ENCODE data around the gene ENPP4.
"Not testable (repeated sequence)": the region's sequence is repeated elsewhere in the genome, so short reads cannot be mapped to it uniquely, and the experiment has no call there.

Gene ENPP4

GRCh38 chr6:46149066-46149465 lies 19.3 kb downstream of the ENPP4 start:
- not testable (repeated sequence) for H3K4me3 Mint-ChIP-seq; H3K27me3 Mint-ChIP-seq; H3K4me1 Mint-ChIP-seq; H3K27ac Mint-ChIP-seq; H3K36me3 Mint-ChIP-seq (ENCODE audit: low read depth); H3K9me3 Mint-ChIP-seq; DNase-seq; ATAC-seq

DNA sequence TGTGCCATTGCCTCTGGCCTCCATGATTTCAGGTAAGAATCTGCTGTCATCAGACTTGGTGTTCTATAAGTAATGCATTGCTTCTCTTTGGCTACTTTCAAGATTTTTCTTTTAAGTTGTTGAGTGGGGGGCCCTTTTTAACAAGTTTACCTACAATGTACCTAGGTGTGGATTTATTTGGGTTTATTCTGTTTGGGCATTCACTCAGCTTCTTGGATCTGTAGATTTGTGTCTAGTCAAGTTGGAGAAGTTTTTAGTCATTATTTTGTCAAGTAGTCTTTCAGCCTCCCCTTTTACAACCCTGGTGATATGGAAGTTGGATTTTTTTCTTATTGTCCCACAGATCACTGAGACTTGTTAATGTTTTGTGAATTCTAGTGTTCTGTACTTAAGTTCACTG lies 26.9 kb downstream of the ENPP4 start:
- peaks cover 5% of the 10 kb centered on the region for H3K27me3 Mint-ChIP-seq
- H3K36me3 Mint-ChIP-seq (ENCODE audit: low read depth) = no peaks in the 10 kb centered on the region
- H3K4me1 Mint-ChIP-seq = no peaks in the 10 kb centered on the region
- H3K27ac Mint-ChIP-seq = no peak overlapping the region
- H3K4me3 Mint-ChIP-seq = no peak overlapping the region
- DNase-seq = no peak
- no peaks in the 10 kb centered on the region for H3K9me3 Mint-ChIP-seq
- ATAC-seq = no peak

DNA sequence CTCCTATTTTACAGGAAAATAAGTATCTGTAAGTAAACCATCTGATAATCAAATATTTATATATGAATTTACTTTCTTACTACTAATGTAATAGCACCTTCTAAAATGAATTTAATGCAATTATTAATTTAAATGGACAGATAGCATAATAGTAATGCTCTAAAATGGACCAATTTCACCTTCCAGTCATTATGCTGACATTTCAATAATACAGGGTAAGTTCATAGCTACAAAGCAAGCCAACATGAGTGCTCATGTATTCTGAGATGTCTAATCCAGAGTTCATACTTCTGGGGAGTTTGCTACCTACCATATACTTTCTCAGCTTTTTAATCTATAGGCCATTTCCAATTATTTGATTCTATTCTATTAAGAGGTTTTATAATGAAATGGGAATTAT lies 29.4 kb downstream of the ENPP4 start:
- ATAC-seq (no peak), DNase-seq (no peak)
- Mint-ChIP-seq H3K27ac (no peak overlapping the region), H3K36me3 (ENCODE audit: low read depth) (no peaks in the 10 kb centered on the region), H3K4me3 (no peak overlapping the region), H3K27me3 (peaks cover 5% of the 10 kb centered on the region), H3K9me3 (no peaks in the 10 kb centered on the region), H3K4me1 (no peaks in the 10 kb centered on the region)

- peaks cover 7% of the 10 kb centered on the region for H3K27me3 Mint-ChIP-seq
- no peak overlapping the region for H3K4me3 Mint-ChIP-seq
- no peaks in the 10 kb centered on the region for H3K36me3 Mint-ChIP-seq (ENCODE audit: low read depth)
- H3K4me1 Mint-ChIP-seq = no peaks in the 10 kb centered on the region
- H3K9me3 Mint-ChIP-seq = no peaks in the 10 kb centered on the region
- H3K27ac Mint-ChIP-seq = no peak overlapping the region
- no peak for DNase-seq
- no peak for ATAC-seq
Measured at GRCh38 chr6:46160102-46160501, 30.3 kb downstream of the ENPP4 start.

DNA sequence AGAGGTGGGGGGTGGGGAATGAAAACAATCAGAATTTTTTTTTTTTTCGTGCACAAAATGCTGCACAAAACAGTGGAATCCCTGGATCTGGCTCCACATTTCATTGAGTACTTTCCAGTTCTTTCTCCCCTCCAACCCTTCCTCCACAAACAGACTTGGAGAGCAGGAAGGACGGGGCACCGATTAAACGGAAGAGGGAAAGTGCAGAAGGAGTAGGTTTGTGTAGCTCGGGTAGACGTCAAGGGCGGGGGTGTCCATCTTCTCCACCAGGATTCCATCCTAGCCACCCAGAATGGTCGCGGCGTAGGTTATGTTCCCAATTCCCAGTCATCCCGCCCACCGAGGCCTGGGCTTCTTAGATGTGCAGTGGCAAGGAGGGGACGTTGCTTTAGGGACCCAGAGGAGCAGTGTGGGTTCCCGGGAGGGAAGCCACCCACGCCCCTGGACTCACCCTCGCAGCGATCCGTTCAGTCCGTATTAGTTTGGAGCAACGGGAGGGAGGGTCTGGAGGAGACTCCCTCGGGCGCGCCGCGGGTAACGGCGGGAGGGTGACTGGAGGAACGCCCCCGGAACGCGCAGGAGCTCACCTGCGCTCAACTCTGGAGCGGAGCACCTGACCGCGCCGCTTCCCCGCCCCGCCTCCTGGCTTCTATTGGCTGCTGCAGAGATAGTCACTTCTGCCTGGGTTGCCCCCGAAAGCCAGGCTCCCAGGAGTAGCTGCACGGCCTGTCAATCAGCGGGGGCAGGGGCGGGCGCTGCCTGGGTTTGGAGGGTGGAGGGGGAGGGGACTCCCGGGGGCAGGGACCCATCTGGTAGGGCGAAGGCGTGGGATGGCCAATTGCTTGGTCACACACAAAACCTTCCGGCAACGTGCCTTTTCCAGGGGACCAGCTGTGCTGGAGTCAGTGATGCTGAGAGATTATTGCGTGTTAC lies 40.8 kb downstream of the ENPP4 start, which contains the start of gene ENPP5:
Gene ENPP5, minus strand, starts transcription at position 624 of the 933 bp plus-strand sequence. CDS start 2,718 bp downstream, outside the sequence.
- peak; percentile 72 for DNase-seq
- peak; percentile 95 for ATAC-seq
- peaks cover 18% of the 10 kb centered on the region for H3K4me1 Mint-ChIP-seq
- peaks cover 6% of the 10 kb centered on the region for H3K27me3 Mint-ChIP-seq
- H3K4me3 Mint-ChIP-seq = peak within 1 kb of the TSS; percentile 80
- no peak within 1 kb of the TSS for H3K27ac Mint-ChIP-seq
- no peaks in the 10 kb centered on the region for H3K36me3 Mint-ChIP-seq (ENCODE audit: low read depth)
- H3K9me3 Mint-ChIP-seq = no peaks in the 10 kb centered on the region

GRCh38 chr6:46172176-46172575 lies 42.4 kb downstream of the ENPP4 start:
- Mint-ChIP-seq H3K9me3 (no peaks in the 10 kb centered on the region), H3K27me3 (peaks cover 7% of the 10 kb centered on the region), H3K4me3 (no peak overlapping the region), H3K36me3 (ENCODE audit: low read depth) (no peaks in the 10 kb centered on the region), H3K27ac (no peak overlapping the region), H3K4me1 (peaks cover 25% of the 10 kb centered on the region)
- DNase-seq = no peak
- ATAC-seq = no peak

DNA sequence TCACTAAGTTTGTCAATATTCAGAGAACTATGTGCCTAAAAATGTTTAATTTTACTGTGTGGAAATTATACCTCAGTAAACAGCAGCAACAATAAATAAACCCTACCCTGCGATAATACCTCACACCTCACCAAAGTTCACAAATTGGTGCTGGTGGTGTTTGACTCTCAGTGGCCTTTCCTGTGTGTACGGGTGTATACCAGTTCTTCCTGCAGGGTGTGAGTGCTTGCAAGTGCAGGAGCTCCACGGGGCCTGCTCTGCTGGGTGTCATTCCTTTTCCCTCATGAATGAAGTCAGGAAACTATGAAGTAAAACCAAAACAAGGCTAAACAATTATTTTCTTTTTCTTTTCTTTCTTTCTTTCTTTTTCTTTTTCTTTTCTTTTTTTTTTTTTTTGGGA lies 45.1 kb downstream of the ENPP4 start:
- DNase-seq = no peak

DNA sequence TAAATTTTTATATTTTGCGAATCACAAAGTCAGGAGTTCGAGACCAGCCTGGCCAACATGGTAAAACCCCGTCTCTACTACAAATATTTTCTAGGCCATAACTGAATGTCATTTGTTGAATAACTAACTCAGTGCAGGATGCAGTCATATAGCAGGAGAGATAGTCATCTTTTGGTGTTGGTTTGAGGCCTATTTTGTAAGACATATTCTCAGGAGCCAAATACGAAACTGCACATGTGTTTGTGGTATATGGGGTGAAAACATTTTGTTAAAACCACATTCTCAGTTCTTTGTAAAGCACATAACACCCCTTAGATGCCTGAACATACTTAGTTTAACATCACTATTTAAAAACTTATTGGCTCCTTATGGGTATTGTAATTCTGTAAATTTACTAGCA lies 45.7 kb downstream of the ENPP4 start:
- Mint-ChIP-seq H3K36me3 (ENCODE audit: low read depth) (no peaks in the 10 kb centered on the region), H3K4me1 (peaks cover 19% of the 10 kb centered on the region), H3K27ac (no peak overlapping the region), H3K9me3 (no peaks in the 10 kb centered on the region), H3K4me3 (no peak overlapping the region), H3K27me3 (peaks cover 19% of the 10 kb centered on the region)
- ATAC-seq (peak; percentile 67), DNase-seq (no peak)

More for the DNA sequence above, 45.1 kb downstream of the ENPP4 start:
- no peak overlapping the region for H3K4me3 Mint-ChIP-seq
- H3K36me3 Mint-ChIP-seq (ENCODE audit: low read depth) = no peaks in the 10 kb centered on the region
- no peaks in the 10 kb centered on the region for H3K9me3 Mint-ChIP-seq
- no peak overlapping the region for H3K27ac Mint-ChIP-seq
- H3K27me3 Mint-ChIP-seq = peaks cover 22% of the 10 kb centered on the region
- no peak for ATAC-seq
- H3K4me1 Mint-ChIP-seq = peaks cover 24% of the 10 kb centered on the region

DNA sequence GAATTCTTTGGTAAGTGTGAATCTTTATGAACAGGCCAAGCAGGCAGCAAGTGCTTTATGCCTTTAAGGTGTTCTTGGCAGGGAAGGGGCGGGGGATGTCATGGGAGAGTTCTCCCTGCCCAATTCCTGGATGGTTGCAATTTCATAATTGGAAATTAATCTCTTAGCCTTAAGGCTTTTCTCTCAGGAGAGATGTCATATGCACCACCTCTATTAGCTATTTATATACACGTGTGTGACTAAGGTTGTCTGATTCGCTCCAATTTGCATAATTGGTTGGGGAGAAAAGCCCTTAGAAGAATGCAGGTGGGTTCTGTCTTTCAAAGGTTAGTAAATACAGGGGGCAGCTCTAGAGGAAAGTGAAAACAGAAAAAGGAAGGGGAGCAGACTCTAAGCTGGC lies 46.2 kb downstream of the ENPP4 start:
- H3K4me1 Mint-ChIP-seq = peaks cover 17% of the 10 kb centered on the region
- no peak overlapping the region for H3K4me3 Mint-ChIP-seq
- no peak for DNase-seq
- no peak for ATAC-seq
- H3K9me3 Mint-ChIP-seq = no peaks in the 10 kb centered on the region
- H3K27ac Mint-ChIP-seq = no peak overlapping the region
- H3K27me3 Mint-ChIP-seq = peaks cover 19% of the 10 kb centered on the region
- H3K36me3 Mint-ChIP-seq (ENCODE audit: low read depth) = no peaks in the 10 kb centered on the region

- H3K4me3 Mint-ChIP-seq = no peak overlapping the region
Measured at GRCh38 chr6:46184114-46184513, 54.3 kb downstream of the ENPP4 start.

DNA sequence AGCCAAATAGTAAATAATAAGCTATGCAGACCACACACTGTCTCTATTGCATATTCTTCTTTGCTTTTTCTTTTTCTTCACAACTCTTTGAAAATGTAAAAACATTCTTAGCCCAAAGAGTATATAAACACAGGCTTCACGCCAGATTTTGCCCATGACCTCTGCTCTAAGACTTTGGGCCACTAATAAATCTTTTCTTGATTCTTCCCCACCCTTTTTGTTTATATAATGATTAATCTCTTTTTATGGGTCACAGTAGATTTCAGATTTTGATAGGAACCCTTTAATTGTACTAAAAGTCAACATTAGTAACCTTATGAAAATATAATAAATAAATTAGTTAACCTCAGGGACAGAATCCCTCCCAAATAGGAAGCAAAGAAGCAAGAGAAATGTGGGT lies 56.8 kb downstream of the ENPP4 start:
- Mint-ChIP-seq H3K4me3 (no peak overlapping the region), H3K4me1 (no peaks in the 10 kb centered on the region), H3K27me3 (peaks cover 33% of the 10 kb centered on the region), H3K27ac (no peak overlapping the region), H3K36me3 (ENCODE audit: low read depth) (no peaks in the 10 kb centered on the region), H3K9me3 (no peaks in the 10 kb centered on the region)
- DNase-seq (no peak), ATAC-seq (no peak)

More at GRCh38 chr6:46184114-46184513, 54.3 kb downstream of the ENPP4 start:
- Mint-ChIP-seq H3K9me3 (no peaks in the 10 kb centered on the region), H3K36me3 (ENCODE audit: low read depth) (no peaks in the 10 kb centered on the region), H3K27ac (no peak overlapping the region), H3K27me3 (peaks cover 35% of the 10 kb centered on the region), H3K4me1 (no peaks in the 10 kb centered on the region)
- DNase-seq = no peak
- ATAC-seq = no peak

GRCh38 chr6:46189726-46190125 lies 59.9 kb downstream of the ENPP4 start:
- H3K9me3 Mint-ChIP-seq = no peaks in the 10 kb centered on the region
- ATAC-seq = no peak
- H3K4me3 Mint-ChIP-seq = no peak overlapping the region
- no peaks in the 10 kb centered on the region for H3K36me3 Mint-ChIP-seq (ENCODE audit: low read depth)
- no peak for DNase-seq
- H3K4me1 Mint-ChIP-seq = no peaks in the 10 kb centered on the region
- H3K27me3 Mint-ChIP-seq = peaks cover 26% of the 10 kb centered on the region
- no peak overlapping the region for H3K27ac Mint-ChIP-seq

DNA sequence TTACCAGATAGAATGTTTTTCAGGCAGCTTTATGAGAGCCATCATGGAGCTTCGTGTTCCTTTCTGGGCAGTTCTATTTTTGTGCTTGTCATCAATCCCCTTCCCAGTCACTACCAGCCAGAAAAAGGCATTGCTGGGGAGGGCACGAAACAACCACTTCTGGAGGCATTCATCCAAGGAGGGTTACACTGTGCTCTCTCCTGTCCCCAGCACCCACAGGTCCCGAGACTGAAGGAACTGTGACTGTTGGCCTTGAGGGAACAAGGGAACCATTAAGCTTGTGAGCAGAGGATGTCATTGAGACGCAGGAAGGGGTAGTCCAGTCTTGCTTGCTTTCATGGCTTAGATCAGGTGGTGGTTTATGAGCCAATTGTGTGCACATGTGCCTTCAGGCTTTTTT lies 61.1 kb downstream of the ENPP4 start:
- Mint-ChIP-seq H3K27me3 (peaks cover 22% of the 10 kb centered on the region), H3K36me3 (ENCODE audit: low read depth) (no peaks in the 10 kb centered on the region), H3K4me3 (no peak overlapping the region), H3K4me1 (no peaks in the 10 kb centered on the region), H3K9me3 (no peaks in the 10 kb centered on the region), H3K27ac (no peak overlapping the region)
- DNase-seq (no peak), ATAC-seq (no peak)

GRCh38 chr6:46191961-46192360 lies 62.2 kb downstream of the ENPP4 start:
- Mint-ChIP-seq H3K4me3 (no peak overlapping the region), H3K36me3 (ENCODE audit: low read depth) (no peaks in the 10 kb centered on the region), H3K9me3 (no peaks in the 10 kb centered on the region), H3K27ac (no peak overlapping the region), H3K4me1 (no peaks in the 10 kb centered on the region), H3K27me3 (peaks cover 22% of the 10 kb centered on the region)
- no peak for DNase-seq
- ATAC-seq = no peak

Measured in activated naive CD8-positive, alpha-beta T cell treated with anti-CD3 and anti-CD28 coated beads, Interleukin-2, amount 50 U/mL, for 24 hours (primary cell).